Keratinocyte (primary cell): ENCODE measurements around the gene LDHAL6A. TPM values are rescaled to one million over a fixed set of nuclear protein-coding genes. Genes with fewer than 3 reads are reported as not detected.

Experiments used
- DNase-seq: peaks from one replicate; pipeline ENCODE4 v3.0.0-alpha.2; 2011; ENCODE audit warnings: low read depth, missing footprints, low spot score
- FAIRE-seq: peaks from 2 replicates; lab custom pipeline; 2011; peaks lifted over from hg19 to GRCh38; lab: Jason Lieb, UNC
- H2AFZ ChIP-seq: 2 replicates; pipeline ENCODE4 v1.6.0; 2012; ENCODE audit warnings: low read length, control low read depth, inconsistent platforms; ENCODE audit not compliant: control insufficient read depth
- H3K27ac ChIP-seq: 2 replicates; pipeline ENCODE4 v1.5.1; 2011; ENCODE audit warnings: low read length; ENCODE audit not compliant: control insufficient read depth, insufficient read depth
- H3K27me3 ChIP-seq: 3 replicates; pipeline ENCODE4 v1.6.0; 2011; ENCODE audit warnings: low read length; ENCODE audit not compliant: control insufficient read depth, insufficient read depth; ENCODE audit errors: extremely low read depth
- H3K36me3 ChIP-seq, 2 experiments: 2 replicates in 1 of 2; 3 replicates in 1 of 2; pipeline ENCODE4 v1.5.1; 2011; ENCODE audit warnings: low read length in 2 of 2, mild to moderate bottlenecking in 1 of 2; ENCODE audit not compliant: control insufficient read depth in 2 of 2, insufficient read depth in 2 of 2; ENCODE audit errors: extremely low read depth in 1 of 2
- H3K4me1 ChIP-seq: 3 replicates; pipeline ENCODE4 v1.5.1; 2011; ENCODE audit warnings: low read length; ENCODE audit not compliant: control insufficient read depth, insufficient read depth; ENCODE audit errors: extremely low read depth
- H3K4me2 ChIP-seq: 3 replicates; pipeline ENCODE4 v1.6.0; 2011; ENCODE audit warnings: low read depth, low read length; ENCODE audit not compliant: control insufficient read depth, insufficient read depth; ENCODE audit errors: extremely low read depth
- H3K4me3 ChIP-seq, 3 experiments: fragments of 200-600 bp in 1 of 3; sonication (generic) in 1 of 3; 2 replicates in 2 of 3; 3 replicates in 1 of 3; pipeline ENCODE4 v1.5.1; 2011 to 2016; ENCODE audit warnings: low read length in 3 of 3, mild to moderate bottlenecking in 3 of 3, control low read depth in 2 of 3, inconsistent platforms in 1 of 3, low read depth in 1 of 3, mixed read lengths in 1 of 3, mixed run types in 1 of 3, moderate library complexity in 1 of 3; ENCODE audit not compliant: control insufficient read depth in 2 of 3, insufficient read depth in 2 of 3; ENCODE audit errors: extremely low read depth in 1 of 3
- H3K79me2 ChIP-seq: 2 replicates; pipeline ENCODE4 v1.6.0; 2012; ENCODE audit warnings: low read length; ENCODE audit not compliant: control insufficient read depth, insufficient read depth
- H3K9ac ChIP-seq: 3 replicates; pipeline ENCODE4 v1.6.0; 2011; ENCODE audit warnings: low read length; ENCODE audit not compliant: control insufficient read depth, insufficient read depth; ENCODE audit errors: extremely low read depth
- H3K9me1 ChIP-seq: 3 replicates; pipeline ENCODE4 v1.6.0; 2011; ENCODE audit warnings: low read length; ENCODE audit not compliant: control insufficient read depth, insufficient read depth; ENCODE audit errors: extremely low read depth
- H3K9me3 ChIP-seq: 2 replicates; pipeline ENCODE4 v1.5.1; 2012; ENCODE audit warnings: low read depth, low read length; ENCODE audit not compliant: control insufficient read depth
- H4K20me1 ChIP-seq: 3 replicates; pipeline ENCODE4 v1.6.0; 2011; ENCODE audit warnings: low read length; ENCODE audit not compliant: control insufficient read depth, insufficient read depth; ENCODE audit errors: extremely low read depth
- CTCF ChIP-seq, 3 experiments: IDR thresholded peaks in 1 of 3; conservative IDR thresholded peaks in 1 of 3; optimal IDR thresholded peaks in 1 of 3; 2 replicates in 2 of 3; 3 replicates in 1 of 3; pipeline versions ENCODE3 to v1.5.1; 2011; ENCODE audit warnings: low read length in 3 of 3, mild to moderate bottlenecking in 3 of 3, moderate library complexity in 2 of 3, control low read depth in 1 of 3, inconsistent platforms in 1 of 3; ENCODE audit not compliant: insufficient read depth in 2 of 3; ENCODE audit errors: extremely low read depth in 1 of 3
- EZH2 ChIP-seq: IDR thresholded peaks from one replicate; pipeline ENCODE4 v1.6.1; 2012; ENCODE audit warnings: inconsistent platforms, mild to moderate bottlenecking, low read length, moderate library complexity
- dilution Hi-C: fragments of 300-500 bp; cut with MboI; formaldehyde crosslinking; loops from one replicate; pipeline ENCODE4 v1.7.0; 2020; ENCODE audit warnings: low sequenced_read_pairs; ENCODE audit not compliant: extremely low pct_ligation_motif_present
- polyA plus RNA-seq, 5 experiments: library from polyadenylated mRNA; depleted of rRNA in 3 of 5; stranded (reverse) in 3 of 5; stranded (forward) in 1 of 5; unstranded in 1 of 5; fragments of >200 nt; gene quantifications; 1 replicate in 1 of 5; 2 replicates in 3 of 5; 3 replicates in 1 of 5; pipeline versions ENCODE4 v1.2.1 to v1.2.3, GENCODE V29; 2011 to 2012; ENCODE audit warnings: missing spikeins in 2 of 5, low read depth in 1 of 5, low replicate concordance in 1 of 5

Gene LDHAL6A
- polyA plus RNA-seq, 1 donor (not counting 4 experiments of a cell fraction or from before 2014, with no cell fraction given), result not detected

GRCh38 chr11:18408558-18409291, 46.9 kb upstream of the LDHAL6A start:
- Histone ChIP-seq H4K20me1 (peaks cover 3% of the 10 kb centered on the region), H3K4me1 (peaks cover 20% of the 10 kb centered on the region), H3K4me2 (no peak overlapping the region), H3K4me3 (no peak overlapping the region), H3K9ac (no peak overlapping the region), H3K9me3 (no peaks in the 10 kb centered on the region), H3K27ac (no peak overlapping the region), H3K27me3 (no peaks in the 10 kb centered on the region), H3K36me3 (peaks cover 15 to 17% of the 10 kb centered on the region in 2 experiments), H3K79me2 (peaks cover 2% of the 10 kb centered on the region), H3K9me1 (no peaks in the 10 kb centered on the region), H2AFZ (no peak overlapping the region)
- dilution Hi-C loops, result no loop called here
- no peak for FAIRE-seq
- DNase-seq, result no peak
- TF ChIP-seq CTCF (optimal IDR thresholded peaks at IDR 0.05 in 1 of 3, IDR thresholded peaks at IDR 0.05 in 1 of 3, conservative IDR thresholded peaks at IDR 0.05 in 1 of 3; ENCODE audit: extremely low read depth in 1 of 3, insufficient read depth in 2 of 3, low read length in 3 of 3) (no peak), EZH2 (no peak)

GRCh38 chr11:18416459-18416858, 39.2 kb upstream of the LDHAL6A start:
- dilution Hi-C loops, result no loop called here
- FAIRE-seq (no peak), DNase-seq (no peak)
- H3K9me1 ChIP-seq, result no peaks in the 10 kb centered on the region
- no peaks in the 10 kb centered on the region for H3K9me3 ChIP-seq
- H3K27ac ChIP-seq, result no peak overlapping the region
- H3K4me2 ChIP-seq, result no peak overlapping the region
- no peaks in the 10 kb centered on the region for H3K36me3 ChIP-seq
- TF ChIP-seq EZH2 (no peak), CTCF (optimal IDR thresholded peaks at IDR 0.05 in 1 of 3, IDR thresholded peaks at IDR 0.05 in 1 of 3, conservative IDR thresholded peaks at IDR 0.05 in 1 of 3; ENCODE audit: extremely low read depth in 1 of 3, insufficient read depth in 2 of 3, low read length in 3 of 3) (no peak)
- no peak overlapping the region for H3K9ac ChIP-seq
- no peaks in the 10 kb centered on the region for H3K27me3 ChIP-seq
- no peaks in the 10 kb centered on the region for H3K79me2 ChIP-seq
- H2AFZ ChIP-seq, result no peak overlapping the region
- H4K20me1 ChIP-seq, result no peaks in the 10 kb centered on the region
- H3K4me1 ChIP-seq, result peaks cover 5% of the 10 kb centered on the region
- no peak overlapping the region for H3K4me3 ChIP-seq
